HG03159 (cell line): Measurements from ENCODE around the gene STON2.
A peak's percentile ranks its signal among the peaks of the same experiment; 100 is the strongest.

Source experiments
- ATAC-seq: cut with Tn5 transposase; IDR thresholded peaks from one replicate; pipeline ENCODE4 v1.9.1; 2021; ENCODE audit warnings: mild to moderate bottlenecking, moderate library complexity; ENCODE audit not compliant: unreplicated experiment

The STON2 gene

GRCh38 chr14:81305743-81306142, 94.4 kb downstream of the STON2 start:
- ATAC-seq: no peak

GRCh38 chr14:81305065-81305464, 95.1 kb downstream of the STON2 start:
- no peak for ATAC-seq

GRCh38 chr14:81303258-81303935, 96.7 kb downstream of the STON2 start:
- peak; percentile 96 for ATAC-seq

- ATAC-seq: no peak
Measured at GRCh38 chr14:81302638-81303037, 97.5 kb downstream of the STON2 start.

- no peak for ATAC-seq
Measured at GRCh38 chr14:81301813-81302212, 98.3 kb downstream of the STON2 start.

- no peak for ATAC-seq
Measured at GRCh38 chr14:81301371-81301770, 98.8 kb downstream of the STON2 start.

- ATAC-seq: no peak
Measured at GRCh38 chr14:81298911-81299310, 101.2 kb downstream of the STON2 start.

GRCh38 chr14:81298122-81298521, 102.0 kb downstream of the STON2 start:
- no peak for ATAC-seq

- ATAC-seq: no peak
Measured at GRCh38 chr14:81295958-81296923, 103.9 kb downstream of the STON2 start.

- no peak for ATAC-seq
Measured at GRCh38 chr14:81289516-81289915, 110.6 kb downstream of the STON2 start.

- peak; percentile 46 for ATAC-seq
Measured at GRCh38 chr14:81286574-81287370, 113.4 kb downstream of the STON2 start.

- no peak for ATAC-seq
Measured at GRCh38 chr14:81285245-81285644, 114.9 kb downstream of the STON2 start.

- ATAC-seq: no peak
Measured at GRCh38 chr14:81281332-81281731, 118.8 kb downstream of the STON2 start.

- no peak for ATAC-seq
Measured at GRCh38 chr14:81280136-81280791, 119.9 kb downstream of the STON2 start.

GRCh38 chr14:81277096-81277495, 123.0 kb downstream of the STON2 start:
- ATAC-seq: no peak

- peak; percentile 69 for ATAC-seq
Measured at GRCh38 chr14:81276073-81277069, 123.8 kb downstream of the STON2 start.

- ATAC-seq: no peak
Measured at GRCh38 chr14:81275305-81276072, 124.6 kb downstream of the STON2 start.

- no peak for ATAC-seq
Measured at GRCh38 chr14:81273961-81274575, 126.1 kb downstream of the STON2 start.
